Adrenal gland (tissue), 12 donors: Measurements from ENCODE around the gene CHID1. TPM values are rescaled to one million over a fixed set of nuclear protein-coding genes. Genes with fewer than 3 reads are reported as not detected.

Experiments
- DNase-seq, 7 donors: peaks; one replicate each; pipeline ENCODE4 v3.0.0-alpha.2; 2019 to 2020
- H3K27ac ChIP-seq, 5 donors: fragments of 200-600 bp; sonication (generic) in 4 of 5; 1 replicate in 3 of 5; 2 replicates in 2 of 5; pipeline versions ENCODE4 v1.5.1 to v1.8.0; 2016 to 2020; ENCODE audit warnings: mild to moderate bottlenecking in 1 of 5
- H3K27me3 ChIP-seq: fragments of 200-600 bp; 2 replicates; pipeline ENCODE4 v1.8.0; 2021
- H3K36me3 ChIP-seq, 2 donors: fragments of 200-600 bp; replicated peaks in 1 of 2; 1 replicate in 1 of 2; 2 replicates in 1 of 2; pipeline versions ENCODE4 v1.5.1 to v1.8.0; 2018 to 2022
- H3K4me1 ChIP-seq, 2 donors: fragments of 200-600 bp; replicated peaks in 1 of 2; 1 replicate in 1 of 2; 2 replicates in 1 of 2; pipeline versions ENCODE4 v1.5.1 to v1.8.0; 2018 to 2021
- H3K4me3 ChIP-seq, 4 donors: fragments of 200-600 bp; sonication (generic) in 3 of 4; one replicate each; pipeline ENCODE4 v1.5.1; 2016 to 2018
- H3K9me3 ChIP-seq, 3 donors: fragments of 200-600 bp; sonication (generic) in 1 of 3; replicated peaks in 1 of 3; 1 replicate in 2 of 3; 2 replicates in 1 of 3; pipeline versions ENCODE4 v1.5.1 to v1.8.0; 2016 to 2021
- POLR2A ChIP-seq, 2 donors: fragments of 450-650 bp; IDR thresholded peaks; one replicate each; pipeline ENCODE4 v1.6.1; 2017; ENCODE audit warnings: antibody characterized with exemption in 2 of 2, mild to moderate bottlenecking in 2 of 2, moderate library complexity in 1 of 2
- WGBS, 4 donors: extraction: QIAGEN DNeasy Blood & Tissue Kit in 2 of 4; methylation state at CpG; one replicate each; pipeline versions ENCODE4 v1.1.5 to v1.1.7; 2013 to 2017; 5-methylcytosine and 5-hydroxymethylcytosine counted together
- intact Hi-C, 2 donors: fragments of 100-400 bp; cut with DNase I; formaldehyde crosslinking; loops; one replicate each; pipeline versions ENCODE4 v1.14.1 to v1.15.0; 2022 to 2023
- polyA plus RNA-seq, 3 donors: library from polyadenylated mRNA; stranded (reverse); fragments of 200-250 nt in 2 of 3; fragments of 350-450 nt in 1 of 3; fragmentation: Illumina TruSeq in 1 of 3; extraction: RNeasy Lipid Tissue Mini Kit (QIAGEN cat#74804) in 1 of 3; gene quantifications; one replicate each; pipeline ENCODE4 v1.2.3, GENCODE V29; 2013 to 2014
- total RNA-seq, 9 donors: library from RNA; depleted of rRNA in 4 of 9; stranded (reverse); fragments of >200 nt in 4 of 9; fragments of 120-200 nt in 1 of 9; fragmentation: NEBNext Ultra II Directional in 1 of 9; extraction: Animal tissue kit (Norgen Biotek cat#: 25700) in 1 of 9; gene quantifications; one replicate each; pipeline versions ENCODE4 v1.1.0 to v1.2.4, GENCODE V29; 2013 to 2023
- TF ChIP-seq, protein P1 (sequence below), 6 experiments: fragments of 450-650 bp in 4 of 6; fragments of 200-600 bp in 2 of 6; sonication (generic) in 1 of 6; IDR thresholded peaks; 1 replicate in 5 of 6; 2 replicates in 1 of 6; pipeline versions ENCODE4 v1.5.1 to v1.8.0; 2016 to 2021; ENCODE audit warnings: antibody characterized with exemption in 6 of 6, mild to moderate bottlenecking in 2 of 6, moderate library complexity in 1 of 6
- donor health status: healthy with polysubstance abuse.
- donor health status: Bipolar disorder and iron deficiency.
- donor health status: DM: yes; HTN: yes; CAD: no.
- donor health status: DM: no; HTN: no; CAD: no.
- donor health status: DM: no; HTN: no; CAD: no.
- donor health status: DM: yes; HTN: yes; CAD: no.

The CHID1 gene
- total and polyA plus RNA-seq, 12 donors, result 39.2 to 220 (median 96.6) TPM

DNA sequence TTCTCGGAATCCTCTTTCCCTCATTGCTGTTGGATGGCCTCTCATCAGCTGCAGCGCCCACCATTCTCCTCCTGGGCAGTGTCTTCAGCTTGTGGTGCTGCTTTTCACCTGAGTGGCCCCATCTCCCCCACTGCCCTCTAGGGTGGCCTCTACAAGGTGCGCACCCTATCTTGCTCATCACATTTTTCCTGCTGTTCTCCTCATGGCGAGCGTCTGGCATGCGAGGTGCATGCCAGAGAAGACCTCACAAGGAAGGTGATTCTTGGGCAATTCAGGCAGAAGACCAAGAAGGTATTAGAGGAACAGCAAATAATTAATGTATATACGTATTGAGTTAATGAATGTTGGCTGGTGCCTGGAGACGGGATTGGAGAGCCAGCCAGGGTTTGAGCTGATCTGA lies 18.2 kb upstream of the CHID1 start:
- DNase-seq, result no peak
- intact Hi-C loops, result no loop called here
- Histone ChIP-seq H3K27me3 (no peaks in the 10 kb centered on the region), H3K27ac (peak overlapping the region in 2 of 5 donors; percentile 21 to 88), H3K4me1 (peaks cover 8 to 67% of the 10 kb centered on the region in 2 donors), H3K36me3 (no peaks in the 10 kb centered on the region), H3K4me3 (no peak overlapping the region), H3K9me3 (no peaks in the 10 kb centered on the region)
- no peak for TF ChIP-seq POLR2A (IDR thresholded peaks at IDR 0.05)
- TF ChIP-seq, protein P1, sequence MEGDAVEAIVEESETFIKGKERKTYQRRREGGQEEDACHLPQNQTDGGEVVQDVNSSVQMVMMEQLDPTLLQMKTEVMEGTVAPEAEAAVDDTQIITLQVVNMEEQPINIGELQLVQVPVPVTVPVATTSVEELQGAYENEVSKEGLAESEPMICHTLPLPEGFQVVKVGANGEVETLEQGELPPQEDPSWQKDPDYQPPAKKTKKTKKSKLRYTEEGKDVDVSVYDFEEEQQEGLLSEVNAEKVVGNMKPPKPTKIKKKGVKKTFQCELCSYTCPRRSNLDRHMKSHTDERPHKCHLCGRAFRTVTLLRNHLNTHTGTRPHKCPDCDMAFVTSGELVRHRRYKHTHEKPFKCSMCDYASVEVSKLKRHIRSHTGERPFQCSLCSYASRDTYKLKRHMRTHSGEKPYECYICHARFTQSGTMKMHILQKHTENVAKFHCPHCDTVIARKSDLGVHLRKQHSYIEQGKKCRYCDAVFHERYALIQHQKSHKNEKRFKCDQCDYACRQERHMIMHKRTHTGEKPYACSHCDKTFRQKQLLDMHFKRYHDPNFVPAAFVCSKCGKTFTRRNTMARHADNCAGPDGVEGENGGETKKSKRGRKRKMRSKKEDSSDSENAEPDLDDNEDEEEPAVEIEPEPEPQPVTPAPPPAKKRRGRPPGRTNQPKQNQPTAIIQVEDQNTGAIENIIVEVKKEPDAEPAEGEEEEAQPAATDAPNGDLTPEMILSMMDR (IDR thresholded peaks at IDR 0.05), result no peak
- 57 to 84% (median 79%) methylated on average over 8 of the region's 8 CpGs for WGBS, 4 donors

DNA sequence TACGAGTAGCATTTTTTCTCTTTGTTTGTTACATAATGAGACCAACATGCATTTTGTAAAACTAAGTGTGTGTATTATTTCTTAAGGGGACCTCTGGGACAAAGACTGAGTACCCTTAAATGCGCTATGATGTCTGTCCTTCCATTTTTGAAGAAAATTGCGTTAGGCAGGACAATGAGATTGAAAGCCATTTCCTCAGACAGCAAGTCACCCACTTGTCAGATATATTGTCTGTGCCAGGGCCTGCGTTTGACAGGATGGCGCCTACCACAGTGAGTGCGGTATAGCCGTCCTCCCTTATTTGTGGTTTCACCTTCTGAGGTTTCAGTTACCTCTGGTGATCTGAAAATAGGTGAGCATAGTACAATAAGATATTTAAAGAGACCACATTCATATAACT lies 17.3 kb upstream of the CHID1 start:
- Histone ChIP-seq H3K4me3 (no peak overlapping the region), H3K9me3 (no peaks in the 10 kb centered on the region), H3K4me1 (peaks cover 8 to 58% of the 10 kb centered on the region in 2 donors), H3K27ac (peak overlapping the region in 2 of 5 donors; percentile 7 to 88), H3K27me3 (no peaks in the 10 kb centered on the region), H3K36me3 (no peaks in the 10 kb centered on the region)
- TF ChIP-seq, protein P1 (IDR thresholded peaks at IDR 0.05), result no peak
- TF ChIP-seq POLR2A (IDR thresholded peaks at IDR 0.05), result no peak
- intact Hi-C loops, result no loop called here
- no peak for DNase-seq
- WGBS, 4 donors, result 51 to 75% (median 70%) methylated on average over 7 of the region's 7 CpGs

DNA sequence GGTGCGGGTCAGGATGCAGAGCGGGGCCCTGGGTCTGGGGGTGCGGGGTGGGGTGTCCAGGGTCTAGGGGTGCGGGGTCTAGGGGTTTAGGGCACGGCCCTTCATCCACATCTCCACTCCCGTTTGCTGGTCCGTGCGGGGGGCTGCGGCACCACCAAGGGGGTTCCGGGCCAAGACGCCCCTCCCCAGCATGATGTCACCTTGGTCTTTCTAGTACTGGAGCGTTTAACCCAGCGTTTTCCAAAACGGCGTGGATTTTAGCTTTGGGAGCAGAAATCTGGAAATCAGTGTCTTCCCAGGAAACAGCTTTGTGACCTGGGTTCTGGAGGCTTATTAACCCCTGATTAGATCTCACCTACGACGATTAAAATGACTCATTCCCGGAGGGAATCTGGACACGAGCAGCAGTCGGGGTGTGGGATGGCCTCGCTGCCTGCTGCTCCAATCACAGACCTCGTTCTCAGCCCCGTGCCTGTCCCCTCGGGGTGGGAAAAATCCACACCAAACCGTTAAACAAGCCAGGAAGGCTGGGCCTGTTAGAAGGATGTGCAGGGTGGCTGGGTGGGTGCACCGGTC lies 15.8 kb upstream of the CHID1 start:
- H3K27ac ChIP-seq, result peak overlapping the region in 4 of 5 donors; percentile 76 to 98 (median 90)
- H3K4me3 ChIP-seq, result peak overlapping the region in 2 of 4 donors; percentile 70 to 95
- TF ChIP-seq, protein P1 (IDR thresholded peaks at IDR 0.05), result no peak
- TF ChIP-seq POLR2A (IDR thresholded peaks at IDR 0.05), result peak in 1 of 2 donors; percentile 38
- no peaks in the 10 kb centered on the region for H3K9me3 ChIP-seq
- 1 to 6% (median 3%) methylated on average over 20 to 26 of the region's 26 CpGs for WGBS, 4 donors
- peaks cover 4 to 43% of the 10 kb centered on the region in 2 donors for H3K4me1 ChIP-seq
- no peaks in the 10 kb centered on the region for H3K36me3 ChIP-seq
- intact Hi-C loops, result no loop called here
- no peaks in the 10 kb centered on the region for H3K27me3 ChIP-seq
- DNase-seq, result peak; percentile 52 to 91 (median 65)

DNA sequence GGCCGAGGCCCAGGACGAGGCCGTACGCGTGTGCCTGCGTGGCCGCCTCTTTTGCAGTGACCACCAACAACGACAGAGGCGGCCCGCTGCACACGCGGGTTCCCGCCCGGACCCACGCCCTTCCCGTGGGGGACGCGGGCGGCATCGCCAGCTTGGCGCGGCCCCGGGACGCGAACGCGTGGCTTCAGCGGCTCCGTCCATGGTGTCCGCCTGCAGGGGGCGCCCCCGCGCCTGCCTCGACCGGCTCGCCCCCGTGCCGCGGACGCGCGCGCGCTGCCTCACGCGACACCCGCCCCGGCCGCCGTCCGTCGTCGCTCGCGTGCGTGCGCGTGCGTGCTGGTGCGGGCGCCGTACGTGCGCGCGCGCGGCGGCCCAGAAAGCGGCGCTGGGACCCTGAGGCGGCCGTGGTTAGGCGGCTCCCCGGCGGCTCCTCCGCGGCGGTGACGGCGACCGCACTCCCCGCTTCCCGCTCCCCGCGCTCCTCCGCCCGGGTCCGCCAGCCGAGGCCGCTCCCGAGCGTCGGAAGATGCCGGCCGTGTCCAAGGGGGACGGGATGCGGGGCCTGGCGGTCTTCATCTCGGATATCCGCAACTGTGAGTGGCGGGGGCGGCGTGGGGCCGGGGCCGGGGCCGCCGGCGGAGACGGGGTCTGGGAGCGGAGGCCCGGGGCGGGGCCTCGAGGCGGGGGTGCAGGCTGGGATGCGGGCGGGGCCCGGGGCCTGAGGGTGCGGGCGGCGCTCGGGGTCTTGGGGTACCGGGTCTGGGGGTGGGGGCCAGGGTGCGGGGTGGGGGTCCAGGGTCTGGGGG lies 15.1 kb upstream of the CHID1 start, which contains the start of gene AP2A2:
Gene AP2A2, plus strand, starts transcription at position 375 of the 806 bp plus-strand sequence. Its CDS starts 152 bp downstream, at position 527.
- intact Hi-C loops, result no loop called here
- 0 to 4% (median 2%) methylated on average over 1 to 124 of the region's 124 CpGs for WGBS, 4 donors
- peaks cover 4 to 36% of the 10 kb centered on the region in 2 donors for H3K4me1 ChIP-seq

More for the DNA sequence above, 15.1 kb upstream of the CHID1 start, which contains the start of gene AP2A2:
- H3K36me3 ChIP-seq, result no peaks in the 10 kb centered on the region
- H3K9me3 ChIP-seq, result no peaks in the 10 kb centered on the region
- peak within 1 kb of the TSS; percentile 46 to 98 (median 88) for H3K27ac ChIP-seq
- TF ChIP-seq, protein P1 (IDR thresholded peaks at IDR 0.05), result peak in 4 of 6 experiments; percentile 58 to 97 (median 87)
- TF ChIP-seq POLR2A (IDR thresholded peaks at IDR 0.05), result peak; percentile 82 to 93
- peak within 1 kb of the TSS in 3 of 4 donors; percentile 62 to 95 (median 70) for H3K4me3 ChIP-seq
- H3K27me3 ChIP-seq, result no peaks in the 10 kb centered on the region
- DNase-seq, result peak; percentile 86 to 93 (median 88)
